ENCODE data around the gene SPEF2. TPM values are rescaled to one million over a fixed set of nuclear protein-coding genes. Genes with fewer than 3 reads are reported as not detected.

SPEF2 gene, protein sequence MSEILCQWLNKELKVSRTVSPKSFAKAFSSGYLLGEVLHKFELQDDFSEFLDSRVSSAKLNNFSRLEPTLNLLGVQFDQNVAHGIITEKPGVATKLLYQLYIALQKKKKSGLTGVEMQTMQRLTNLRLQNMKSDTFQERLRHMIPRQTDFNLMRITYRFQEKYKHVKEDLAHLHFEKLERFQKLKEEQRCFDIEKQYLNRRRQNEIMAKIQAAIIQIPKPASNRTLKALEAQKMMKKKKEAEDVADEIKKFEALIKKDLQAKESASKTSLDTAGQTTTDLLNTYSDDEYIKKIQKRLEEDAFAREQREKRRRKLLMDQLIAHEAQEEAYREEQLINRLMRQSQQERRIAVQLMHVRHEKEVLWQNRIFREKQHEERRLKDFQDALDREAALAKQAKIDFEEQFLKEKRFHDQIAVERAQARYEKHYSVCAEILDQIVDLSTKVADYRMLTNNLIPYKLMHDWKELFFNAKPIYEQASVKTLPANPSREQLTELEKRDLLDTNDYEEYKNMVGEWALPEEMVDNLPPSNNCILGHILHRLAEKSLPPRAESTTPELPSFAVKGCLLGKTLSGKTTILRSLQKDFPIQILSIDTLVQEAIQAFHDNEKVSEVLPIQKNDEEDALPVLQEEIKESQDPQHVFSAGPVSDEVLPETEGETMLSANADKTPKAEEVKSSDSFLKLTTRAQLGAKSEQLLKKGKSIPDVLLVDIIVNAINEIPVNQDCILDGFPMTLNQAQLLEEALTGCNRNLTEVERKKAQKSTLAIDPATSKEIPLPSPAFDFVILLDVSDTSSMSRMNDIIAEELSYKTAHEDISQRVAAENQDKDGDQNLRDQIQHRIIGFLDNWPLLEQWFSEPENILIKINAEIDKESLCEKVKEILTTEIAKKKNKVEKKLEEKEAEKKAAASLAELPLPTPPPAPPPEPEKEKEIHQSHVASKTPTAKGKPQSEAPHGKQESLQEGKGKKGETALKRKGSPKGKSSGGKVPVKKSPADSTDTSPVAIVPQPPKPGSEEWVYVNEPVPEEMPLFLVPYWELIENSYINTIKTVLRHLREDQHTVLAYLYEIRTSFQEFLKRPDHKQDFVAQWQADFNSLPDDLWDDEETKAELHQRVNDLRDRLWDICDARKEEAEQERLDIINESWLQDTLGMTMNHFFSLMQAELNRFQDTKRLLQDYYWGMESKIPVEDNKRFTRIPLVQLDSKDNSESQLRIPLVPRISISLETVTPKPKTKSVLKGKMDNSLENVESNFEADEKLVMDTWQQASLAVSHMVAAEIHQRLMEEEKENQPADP (N-terminal part only)
- total RNA-seq: 1 to 10 TPM; 5.5 to 6.3 TPM

GRCh38 chr5:35617435-35618303 lies at the start of gene SPEF2:
SPEF2 (plus strand) TSS chr5:35617863; CDS start chr5:35617998, 135 bp downstream.

DNA sequence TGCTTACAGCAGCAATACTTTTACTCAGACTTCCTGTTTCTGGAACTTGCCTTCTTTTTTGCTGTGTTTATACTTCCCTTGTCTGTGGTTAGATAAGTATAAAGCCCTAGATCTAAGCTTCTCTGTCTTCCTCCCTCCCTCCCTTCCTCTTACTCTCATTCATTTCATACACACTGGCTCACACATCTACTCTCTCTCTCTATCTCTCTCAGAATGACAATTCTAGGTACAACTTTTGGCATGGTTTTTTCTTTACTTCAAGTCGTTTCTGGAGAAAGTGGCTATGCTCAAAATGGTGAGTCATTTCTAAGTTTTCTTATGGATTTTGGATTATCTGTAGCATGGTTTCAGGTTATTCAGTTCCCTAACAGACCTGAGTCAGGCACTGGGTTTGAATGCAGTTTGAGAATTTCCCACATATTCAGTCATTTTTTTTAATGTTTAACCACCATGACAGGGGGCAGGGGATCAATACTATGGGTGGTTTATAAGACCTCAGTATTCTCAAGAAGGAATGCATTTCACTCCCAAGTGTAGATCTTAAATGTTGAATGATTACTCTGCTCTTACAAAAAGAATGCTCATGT lies 239.2 kb downstream of the SPEF2 start, which contains the start of gene IL7R:
TSS of gene IL7R (plus strand) at position 127 of the 587 bp plus-strand sequence. CDS start at position 214, 87 bp downstream.

Other genes starting within 250 kb of the SPEF2 start
- 100 to 1,000 TPM; 371 to 383 TPM for gene IL7R, start 239.0 kb downstream of the SPEF2 start, total RNA-seq